Mononuclear cell (primary cell): ENCODE data around the gene TMPRSS11D. TPM values are rescaled to one million over a fixed set of nuclear protein-coding genes. Genes with fewer than 3 reads are reported as not detected.

Source experiments
- H3K27me3 ChIP-seq: 2 replicates; pipeline ENCODE4 v1.6.0; 2011; ENCODE audit warnings: low read length, control low read depth; ENCODE audit not compliant: insufficient read depth
- H3K4me1 ChIP-seq: 2 replicates; pipeline ENCODE4 v1.5.1; 2011; ENCODE audit warnings: mild to moderate bottlenecking, low read length, control low read depth; ENCODE audit not compliant: insufficient read depth
- H3K4me3 ChIP-seq: 2 replicates; pipeline ENCODE4 v1.5.1; 2011; ENCODE audit warnings: mild to moderate bottlenecking, low read length, moderate library complexity
- H3K9me3 ChIP-seq: 2 replicates; pipeline ENCODE4 v1.5.1; 2011; ENCODE audit warnings: low read depth, mild to moderate bottlenecking, control low read depth, low read length
- total RNA-seq: library from RNA; depleted of rRNA; stranded (reverse); fragments of >200 nt; gene quantifications from one replicate; pipeline ENCODE4 v1.2.3, GENCODE V29; 2012

Gene TMPRSS11D
- total RNA-seq, 1 donor, result not detected

DNA sequence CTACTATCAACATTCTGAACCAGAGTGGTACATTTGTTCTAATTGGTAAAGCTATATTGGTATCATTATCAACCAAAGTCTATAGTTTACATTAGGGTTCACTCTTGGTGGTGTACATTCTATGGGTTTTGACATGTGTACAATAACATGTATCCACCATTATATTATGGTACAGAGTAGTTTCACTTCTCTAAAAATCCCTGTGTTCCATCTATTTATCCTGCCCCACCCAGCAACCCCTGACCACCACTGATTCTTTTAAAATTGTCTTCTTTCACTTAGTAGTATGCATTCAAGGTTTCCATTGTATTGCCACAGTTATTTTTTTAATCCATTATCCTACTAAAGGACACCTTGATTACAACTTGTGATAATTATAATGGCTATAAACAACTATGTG is 15.3 kb upstream of the TMPRSS11D start:
- H3K4me3 ChIP-seq, result no peak overlapping the region

DNA sequence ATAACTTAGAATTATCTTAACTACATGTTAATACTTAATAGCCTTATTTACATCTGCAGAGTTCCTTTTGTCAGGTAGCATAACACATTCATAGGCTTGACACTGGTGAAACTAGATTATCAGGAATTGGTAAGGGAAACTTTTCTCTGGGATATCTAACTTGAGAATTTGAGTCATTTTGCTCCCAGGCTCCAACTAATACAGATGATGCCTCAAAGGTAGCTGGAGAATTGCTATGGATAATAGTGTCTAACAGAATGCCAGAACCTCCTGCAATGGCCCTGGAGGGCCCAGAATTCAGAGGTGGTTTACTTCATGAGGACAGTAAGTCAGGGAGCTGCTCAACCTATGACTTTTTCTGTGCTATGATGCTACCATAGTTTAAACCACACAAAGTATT is 13.9 kb upstream of the TMPRSS11D start:
- H3K27me3 ChIP-seq, result no peaks in the 10 kb centered on the region

More for the DNA sequence above, 15.3 kb upstream of the TMPRSS11D start:
- Histone ChIP-seq H3K4me1 (no peaks in the 10 kb centered on the region), H3K9me3 (no peaks in the 10 kb centered on the region), H3K27me3 (no peaks in the 10 kb centered on the region)

DNA sequence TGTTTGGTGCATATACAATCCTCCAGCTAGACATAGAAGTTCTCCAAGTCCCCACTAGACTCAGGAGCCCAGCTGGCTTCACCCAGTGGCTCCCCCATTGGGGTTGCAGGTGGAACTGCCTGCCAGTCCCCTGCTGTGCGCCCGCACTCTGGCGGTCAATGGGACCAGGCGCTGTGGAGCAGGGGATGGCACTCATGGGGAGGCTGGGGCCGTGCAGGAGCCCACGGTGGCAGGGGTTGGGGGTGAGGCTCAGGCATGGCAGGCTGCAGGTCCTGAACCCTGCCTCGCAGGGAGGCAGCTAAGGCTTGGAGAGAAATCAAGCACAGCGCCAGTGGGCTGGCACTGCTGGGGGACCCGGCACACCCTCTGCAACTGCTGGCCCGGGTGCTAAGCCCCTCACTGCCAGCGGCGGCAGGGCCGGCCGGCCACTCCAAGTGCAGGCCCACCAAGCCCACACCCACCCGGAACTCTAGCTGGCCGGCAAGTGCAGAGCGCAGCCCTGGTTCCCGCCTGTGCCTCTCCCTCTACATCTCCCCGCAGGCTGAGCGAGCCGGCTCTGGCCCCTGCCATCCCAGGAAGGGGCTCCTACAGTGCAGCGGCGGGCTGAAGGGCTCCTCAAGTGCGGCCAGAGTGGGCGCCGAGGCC is 12.7 kb upstream of the TMPRSS11D start:
- Histone ChIP-seq H3K9me3 (no peaks in the 10 kb centered on the region), H3K27me3 (no peaks in the 10 kb centered on the region), H3K4me3 (no peak overlapping the region), H3K4me1 (no peaks in the 10 kb centered on the region)

More for the DNA sequence above, 13.9 kb upstream of the TMPRSS11D start:
- Histone ChIP-seq H3K9me3 (no peaks in the 10 kb centered on the region), H3K4me3 (no peak overlapping the region), H3K4me1 (no peaks in the 10 kb centered on the region)

DNA sequence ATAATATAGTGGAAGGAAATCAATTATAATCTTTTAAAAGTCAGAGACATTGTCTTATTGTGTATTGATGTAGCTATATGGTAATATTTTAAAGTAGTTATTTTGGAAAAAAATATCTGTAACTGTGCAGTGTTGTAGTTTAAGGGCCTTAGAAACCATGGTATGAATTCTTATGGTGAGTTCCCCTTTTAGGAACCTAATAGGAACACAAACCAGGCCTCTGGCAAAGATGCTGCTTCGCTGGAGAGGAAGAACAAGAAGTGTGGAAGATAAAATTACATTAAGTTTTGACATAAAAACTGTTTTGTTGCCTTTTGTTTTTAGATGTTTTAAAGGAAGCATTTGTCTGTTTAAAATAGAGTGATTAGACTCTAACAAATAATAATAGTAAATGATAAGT is 10.9 kb upstream of the TMPRSS11D start:
- no peaks in the 10 kb centered on the region for H3K9me3 ChIP-seq
- H3K4me3 ChIP-seq, result no peak overlapping the region
- H3K27me3 ChIP-seq, result no peaks in the 10 kb centered on the region
- H3K4me1 ChIP-seq, result no peaks in the 10 kb centered on the region

DNA sequence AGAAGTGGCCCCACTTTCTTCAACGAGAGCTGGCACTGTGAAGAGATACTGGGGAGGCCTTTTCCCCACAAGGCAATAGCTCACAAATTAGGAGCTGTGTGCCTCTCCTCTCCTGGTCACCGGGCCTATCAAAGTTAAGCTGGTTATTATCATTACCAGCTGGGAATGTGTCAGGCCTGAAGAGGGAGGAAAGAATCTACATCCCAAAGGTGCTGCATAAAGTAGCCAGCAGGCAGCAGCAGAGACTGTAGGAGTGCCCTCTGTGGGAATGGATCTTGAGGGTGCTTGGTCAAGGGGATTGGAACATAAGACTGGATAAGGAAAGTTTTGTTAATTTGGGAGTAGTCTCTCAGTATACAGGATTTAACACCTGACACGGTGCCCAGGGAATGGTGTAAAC is 9.1 kb upstream of the TMPRSS11D start:
- Histone ChIP-seq H3K4me1 (no peaks in the 10 kb centered on the region), H3K9me3 (no peaks in the 10 kb centered on the region), H3K4me3 (no peak overlapping the region)

DNA sequence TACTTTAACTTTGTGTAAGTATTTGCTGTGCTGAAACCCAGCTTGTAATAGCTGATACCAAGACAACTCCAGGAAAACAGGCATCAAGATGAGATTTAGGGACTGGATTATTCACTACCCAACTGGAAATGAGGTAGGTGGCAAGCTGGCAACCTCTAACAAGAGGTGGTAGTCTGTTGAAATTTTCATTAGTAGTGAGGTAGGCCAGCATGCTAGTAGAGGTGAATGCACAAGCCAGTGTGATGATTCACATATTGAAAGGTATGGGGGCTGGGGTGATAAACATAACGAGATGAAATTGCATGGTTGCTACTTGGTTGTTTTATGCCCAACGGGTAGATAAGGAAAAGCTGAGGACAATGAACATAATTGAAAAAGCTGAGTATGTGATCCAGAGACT is 8.5 kb upstream of the TMPRSS11D start:
- Histone ChIP-seq H3K4me3 (no peak overlapping the region), H3K27me3 (no peaks in the 10 kb centered on the region), H3K9me3 (no peaks in the 10 kb centered on the region), H3K4me1 (no peaks in the 10 kb centered on the region)

More for the DNA sequence above, 9.1 kb upstream of the TMPRSS11D start:
- H3K27me3 ChIP-seq, result no peaks in the 10 kb centered on the region

DNA sequence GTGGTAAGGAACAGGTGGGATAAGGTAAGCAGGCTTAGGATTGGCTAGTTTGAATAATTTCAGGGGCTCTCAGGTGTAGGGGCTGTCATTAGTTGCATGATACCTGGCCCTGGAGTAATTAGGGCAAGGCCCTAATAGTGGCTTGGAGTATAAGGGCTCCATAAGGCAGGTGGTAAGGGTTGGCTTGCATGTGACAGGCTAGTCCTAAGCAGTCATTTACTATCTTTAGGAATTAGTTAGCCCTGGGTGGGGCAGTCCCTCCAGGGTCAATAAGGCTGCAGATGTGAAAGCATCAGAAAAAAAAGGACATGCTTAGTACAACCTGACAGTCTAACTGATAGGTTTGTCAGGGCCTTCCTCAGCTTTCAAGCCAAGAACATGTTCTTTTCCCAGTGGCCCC is 7.8 kb upstream of the TMPRSS11D start:
- Histone ChIP-seq H3K4me3 (no peak overlapping the region), H3K4me1 (peaks cover 1% of the 10 kb centered on the region), H3K9me3 (no peaks in the 10 kb centered on the region), H3K27me3 (no peaks in the 10 kb centered on the region)

DNA sequence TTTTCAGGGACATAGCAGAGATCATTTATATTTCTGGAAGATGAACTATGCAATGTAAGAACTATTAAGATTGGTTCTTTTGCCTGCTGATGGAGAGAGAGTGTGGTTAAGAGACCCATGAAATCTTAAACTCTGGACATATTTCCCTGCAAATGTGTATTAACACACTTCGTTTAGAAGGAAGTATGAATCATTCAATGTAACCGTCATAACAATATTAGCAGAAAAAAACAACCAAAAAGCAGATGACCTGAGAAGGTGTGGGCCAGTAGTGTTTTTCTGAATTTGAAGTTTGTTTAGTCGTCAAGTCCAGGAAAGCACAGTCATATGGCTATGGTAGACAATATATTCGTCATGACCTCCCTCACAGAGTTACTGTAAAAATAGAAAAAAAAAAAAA is 2.5 kb upstream of the TMPRSS11D start:
- Histone ChIP-seq H3K9me3 (no peaks in the 10 kb centered on the region), H3K27me3 (no peaks in the 10 kb centered on the region), H3K4me1 (peaks cover 15% of the 10 kb centered on the region), H3K4me3 (no peak overlapping the region)

DNA sequence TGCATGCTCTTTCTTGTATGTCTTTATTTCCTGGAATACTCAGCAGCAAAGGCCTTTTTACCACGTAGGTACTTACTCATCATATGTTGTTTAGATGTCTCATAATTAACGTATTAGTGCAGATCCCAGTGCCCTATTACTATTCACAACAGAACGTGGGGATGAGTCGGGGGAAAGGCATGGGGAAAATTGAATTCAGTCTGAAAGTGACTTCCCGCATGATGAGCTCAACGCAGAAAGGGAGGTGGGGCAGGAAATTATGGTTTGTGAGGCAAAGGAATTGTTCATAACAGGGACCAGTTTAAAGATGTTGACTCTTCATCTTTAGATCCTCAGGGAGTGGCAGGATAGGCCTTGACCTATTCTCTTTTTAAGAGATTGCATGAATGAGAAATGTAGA is 2.0 kb upstream of the TMPRSS11D start:
- Histone ChIP-seq H3K27me3 (no peaks in the 10 kb centered on the region), H3K4me3 (no peak overlapping the region), H3K9me3 (no peaks in the 10 kb centered on the region), H3K4me1 (peaks cover 15% of the 10 kb centered on the region)

DNA sequence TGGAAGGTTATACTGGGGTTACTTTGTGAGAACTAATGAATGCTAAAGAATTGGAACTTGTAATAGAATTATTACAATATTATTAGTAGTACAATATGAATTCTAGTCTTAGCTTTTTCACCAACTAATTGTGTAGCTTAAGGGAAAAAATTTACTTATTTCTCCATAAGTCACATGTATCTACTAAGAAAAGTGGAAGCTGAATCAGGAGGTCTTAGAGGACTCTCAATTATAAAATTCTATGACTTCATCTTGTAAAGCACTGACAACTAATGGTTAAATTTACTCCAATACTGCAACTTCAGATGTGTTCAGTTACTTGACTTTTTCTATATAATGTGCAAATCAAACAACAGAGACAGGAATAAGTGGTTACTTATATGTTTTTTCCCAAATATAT is 899 bp upstream of the TMPRSS11D start:
- Histone ChIP-seq H3K4me1 (peaks cover 15% of the 10 kb centered on the region), H3K9me3 (no peaks in the 10 kb centered on the region), H3K27me3 (no peaks in the 10 kb centered on the region), H3K4me3 (no peak overlapping the region)

DNA sequence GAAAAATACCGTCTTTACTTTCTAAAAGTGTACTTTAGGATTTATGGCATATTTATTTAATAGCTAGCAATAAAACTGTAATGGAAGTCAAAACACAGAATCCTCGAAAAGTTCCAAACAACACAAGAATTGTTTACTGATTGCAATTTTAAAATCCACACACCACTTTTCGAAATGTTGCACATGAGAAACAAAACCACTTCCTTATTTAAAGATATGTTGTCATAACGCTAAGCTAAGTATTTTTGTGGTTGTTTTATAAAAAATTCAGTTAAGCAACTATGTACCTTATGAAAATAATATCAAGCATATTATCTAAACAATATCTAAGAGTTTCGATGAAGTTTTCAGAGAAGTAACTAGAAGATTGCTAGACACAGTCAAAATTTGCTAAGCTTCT is 344 bp downstream of the TMPRSS11D start:
- Histone ChIP-seq H3K9me3 (no peaks in the 10 kb centered on the region), H3K4me3 (no peak overlapping the region), H3K4me1 (peaks cover 23% of the 10 kb centered on the region), H3K27me3 (no peaks in the 10 kb centered on the region)

DNA sequence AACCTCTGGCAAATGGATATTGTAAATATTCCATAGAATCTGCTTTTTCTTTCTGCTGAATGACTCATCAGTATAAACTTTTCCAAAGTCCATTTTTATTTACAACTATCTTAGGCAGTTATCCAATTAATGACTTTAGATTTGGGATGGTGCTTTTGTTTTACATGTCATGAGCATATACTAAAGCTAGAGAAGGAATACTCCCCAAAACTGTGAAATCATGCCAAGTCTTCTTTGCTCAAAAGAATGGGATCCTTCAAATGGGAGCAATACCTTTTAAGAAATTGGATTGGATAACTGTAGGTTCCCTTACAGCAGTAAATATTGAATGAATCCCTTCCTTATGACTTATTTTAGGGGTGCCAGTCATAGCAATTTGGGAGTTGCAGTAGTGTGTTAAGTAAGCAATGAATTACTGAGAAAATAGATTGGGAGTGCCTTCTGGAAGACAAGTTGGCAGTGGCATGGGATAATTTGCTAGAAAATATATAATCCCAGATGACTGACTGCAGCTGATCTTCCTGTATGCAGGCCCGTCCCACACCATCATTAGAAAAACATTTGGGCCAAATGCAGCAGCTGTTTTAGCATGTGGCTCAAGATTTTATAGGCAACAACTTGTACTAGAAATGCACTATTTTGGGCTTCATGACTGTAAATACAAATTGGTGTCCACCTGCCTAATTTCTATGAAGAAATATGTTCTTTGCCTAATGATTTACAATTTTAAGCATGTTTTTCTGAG is 2.8 kb downstream of the TMPRSS11D start:
- Histone ChIP-seq H3K9me3 (no peaks in the 10 kb centered on the region), H3K4me3 (no peak overlapping the region), H3K27me3 (no peaks in the 10 kb centered on the region), H3K4me1 (peaks cover 15% of the 10 kb centered on the region)

DNA sequence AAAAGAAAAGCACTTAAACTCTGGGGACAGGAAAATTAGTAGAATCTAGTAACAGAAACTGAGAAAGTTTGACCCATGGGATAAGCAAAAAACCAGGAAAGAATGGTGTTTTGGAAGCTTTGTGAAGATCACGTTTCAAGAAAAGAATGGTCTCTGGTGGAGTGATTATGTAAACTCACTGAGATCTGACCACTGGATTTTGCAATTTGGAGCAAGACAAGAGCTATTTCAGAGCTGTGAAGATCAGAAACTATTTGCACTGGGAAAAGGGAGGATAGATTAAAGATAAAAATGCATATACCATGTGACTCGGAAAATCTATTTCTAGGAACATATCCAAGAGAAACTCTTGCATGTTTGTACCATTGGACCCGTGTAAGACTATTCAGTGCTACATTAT is 4.3 kb downstream of the TMPRSS11D start:
- Histone ChIP-seq H3K27me3 (no peaks in the 10 kb centered on the region), H3K4me1 (peaks cover 10% of the 10 kb centered on the region), H3K9me3 (no peaks in the 10 kb centered on the region), H3K4me3 (no peak overlapping the region)

DNA sequence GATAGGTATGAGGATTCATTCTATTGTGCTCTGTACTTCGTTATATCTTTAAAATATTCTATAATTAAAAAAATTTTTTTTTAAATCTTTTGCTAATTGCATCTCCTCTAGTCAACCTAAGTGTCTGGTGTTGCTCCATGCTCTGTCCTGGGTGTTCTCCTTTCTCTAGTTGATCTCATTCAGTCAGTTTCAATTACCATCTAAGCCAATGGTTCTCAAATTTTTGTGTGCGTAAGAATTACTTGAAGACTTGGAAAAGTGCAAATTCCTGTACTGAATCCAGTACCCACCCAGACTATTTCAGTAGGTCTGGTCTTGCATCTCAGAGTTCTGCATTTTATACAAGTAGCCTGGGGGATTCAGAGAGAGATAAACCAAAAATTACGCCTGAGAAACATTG is 6.7 kb downstream of the TMPRSS11D start:
- Histone ChIP-seq H3K4me1 (peaks cover 7% of the 10 kb centered on the region), H3K4me3 (no peak overlapping the region), H3K27me3 (no peaks in the 10 kb centered on the region), H3K9me3 (no peaks in the 10 kb centered on the region)

DNA sequence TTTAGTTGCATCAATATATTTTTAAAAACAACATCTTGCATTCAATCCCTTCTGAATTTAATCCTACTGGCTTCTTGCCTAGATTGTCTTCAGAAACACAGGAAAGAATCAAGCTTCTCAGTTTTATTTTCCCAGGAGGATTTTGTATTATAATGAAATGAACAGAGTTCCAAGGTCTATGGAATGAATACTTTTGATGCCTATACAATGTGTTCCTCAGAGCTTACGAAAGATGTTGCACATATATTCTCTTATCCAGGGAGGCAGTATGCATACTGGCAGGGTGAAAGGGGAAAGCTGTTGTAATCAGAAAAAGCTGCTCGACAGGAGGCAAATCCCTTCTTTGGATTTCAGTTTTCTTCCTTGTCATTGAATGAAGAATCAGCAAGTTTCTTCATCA is 8.8 kb downstream of the TMPRSS11D start:
- no peaks in the 10 kb centered on the region for H3K9me3 ChIP-seq
- H3K27me3 ChIP-seq, result no peaks in the 10 kb centered on the region
- no peak overlapping the region for H3K4me3 ChIP-seq
- H3K4me1 ChIP-seq, result peaks cover 7% of the 10 kb centered on the region

DNA sequence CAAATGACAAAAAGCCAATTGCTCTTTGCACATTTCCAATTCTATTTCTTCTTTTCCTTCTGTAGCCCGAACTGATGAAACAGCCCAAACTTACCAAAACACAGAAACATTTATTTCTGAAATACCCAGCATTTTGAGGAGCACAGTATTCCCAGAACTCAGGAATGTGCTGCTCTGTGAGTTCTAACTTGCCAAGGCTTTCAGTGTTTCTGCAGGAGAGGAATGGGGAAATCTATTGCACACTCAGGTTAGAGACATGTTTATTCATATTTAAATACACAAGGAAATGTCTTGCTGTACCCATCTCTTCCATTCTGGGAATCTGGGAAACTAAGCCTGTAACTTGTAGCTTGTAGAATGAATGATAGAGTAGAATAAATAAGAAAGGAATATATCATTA is 10.7 kb downstream of the TMPRSS11D start:
- H3K27me3 ChIP-seq, result no peaks in the 10 kb centered on the region
- no peak overlapping the region for H3K4me3 ChIP-seq
- H3K4me1 ChIP-seq, result no peaks in the 10 kb centered on the region
- no peaks in the 10 kb centered on the region for H3K9me3 ChIP-seq
